Thyroid gland (tissue), 4 donors: Measurements from ENCODE around the gene BBLN.

Source experiments
- POLR2A ChIP-seq, 2 donors: fragments of 450-650 bp; IDR thresholded peaks; one replicate each; pipeline ENCODE4 v1.6.1; 2017; ENCODE audit warnings: antibody characterized with exemption in 2 of 2, mild to moderate bottlenecking in 2 of 2, moderate library complexity in 1 of 2
- TF ChIP-seq, protein P1 (sequence below), 6 experiments: fragments of 200-600 bp in 3 of 6; fragments of 450-650 bp in 3 of 6; sonication (generic) in 3 of 6; IDR thresholded peaks; one replicate each; pipeline ENCODE4 v1.5.1; 2016 to 2019; ENCODE audit warnings: antibody characterized with exemption in 6 of 6, mild to moderate bottlenecking in 2 of 6, inconsistent platforms in 1 of 6, moderate library complexity in 1 of 6

DNA sequence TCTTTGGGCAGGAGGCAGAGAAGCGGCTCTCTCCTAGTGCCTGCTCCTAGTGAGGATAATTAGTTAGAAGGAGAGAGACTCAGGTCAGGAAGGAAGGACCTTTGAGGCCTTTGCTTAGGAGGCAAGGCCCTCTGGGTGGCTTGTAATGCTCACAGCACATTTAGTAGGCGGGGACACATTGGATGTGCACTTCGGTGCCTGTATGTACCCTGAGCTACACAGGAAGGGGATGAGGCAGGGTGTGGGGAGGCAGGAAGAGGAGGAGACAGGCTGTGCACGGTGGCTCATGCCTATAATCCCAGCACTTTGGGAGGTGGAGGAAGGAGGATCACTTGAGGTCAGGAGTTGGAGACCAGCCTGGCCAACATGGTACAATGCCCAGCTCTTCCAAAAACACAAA is 18.0 kb upstream of the BBLN start:
- TF ChIP-seq POLR2A (IDR thresholded peaks at IDR 0.05) = no peak
- TF ChIP-seq, protein P1, sequence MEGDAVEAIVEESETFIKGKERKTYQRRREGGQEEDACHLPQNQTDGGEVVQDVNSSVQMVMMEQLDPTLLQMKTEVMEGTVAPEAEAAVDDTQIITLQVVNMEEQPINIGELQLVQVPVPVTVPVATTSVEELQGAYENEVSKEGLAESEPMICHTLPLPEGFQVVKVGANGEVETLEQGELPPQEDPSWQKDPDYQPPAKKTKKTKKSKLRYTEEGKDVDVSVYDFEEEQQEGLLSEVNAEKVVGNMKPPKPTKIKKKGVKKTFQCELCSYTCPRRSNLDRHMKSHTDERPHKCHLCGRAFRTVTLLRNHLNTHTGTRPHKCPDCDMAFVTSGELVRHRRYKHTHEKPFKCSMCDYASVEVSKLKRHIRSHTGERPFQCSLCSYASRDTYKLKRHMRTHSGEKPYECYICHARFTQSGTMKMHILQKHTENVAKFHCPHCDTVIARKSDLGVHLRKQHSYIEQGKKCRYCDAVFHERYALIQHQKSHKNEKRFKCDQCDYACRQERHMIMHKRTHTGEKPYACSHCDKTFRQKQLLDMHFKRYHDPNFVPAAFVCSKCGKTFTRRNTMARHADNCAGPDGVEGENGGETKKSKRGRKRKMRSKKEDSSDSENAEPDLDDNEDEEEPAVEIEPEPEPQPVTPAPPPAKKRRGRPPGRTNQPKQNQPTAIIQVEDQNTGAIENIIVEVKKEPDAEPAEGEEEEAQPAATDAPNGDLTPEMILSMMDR (IDR thresholded peaks at IDR 0.05) = no peak
